ENCODE results near the gene HYAL3. TPM values are rescaled to one million over a fixed set of nuclear protein-coding genes. Genes with fewer than 3 reads are reported as not detected.

HYAL3 gene
- total RNA-seq, 1 experiment from 2014 or later: 10.2 TPM

GRCh38 chr3:50340147-50340447 is 40.9 kb upstream of the HYAL3 start:
- Histone ChIP-seq H3K9me3 (ENCODE audit: insufficient read depth, low read depth) (no peaks in the 10 kb centered on the region), H3K27me3 (ENCODE audit: insufficient read depth, low read depth) (no peaks in the 10 kb centered on the region), H2AFZ (no peak overlapping the region), H3K9me2 (ENCODE audit: insufficient read depth) (no peaks in the 10 kb centered on the region), H3K4me2 (no peak overlapping the region), H3K4me3 (no peak overlapping the region), H4K20me1 (ENCODE audit: insufficient read depth) (no peaks in the 10 kb centered on the region), H3K4me1 (replicated peaks; ENCODE audit: insufficient read depth) (peaks cover 19% of the 10 kb centered on the region), H3F3A (ENCODE audit: insufficient read depth, low read depth) (peaks cover 30% of the 10 kb centered on the region; the same call in 1 of the 2 replicates), H3K36me3 (ENCODE audit: low read depth) (no peaks in the 10 kb centered on the region), H3K79me2 (ENCODE audit: low read depth) (peaks cover 20% of the 10 kb centered on the region), H3K27ac (no peak overlapping the region)
- ChIA-PET POLR2A (ENCODE audit: unreplicated experiment) (interaction anchor here (0.8 kb wide), 1 partner anchor 106 kb away, joined by 3 read pairs; no protein-coding TSS in a partner anchor), CTCF (no interaction called here)
- BruUV-seq (replicated peaks): no TSS peak
- no peak for DNase-seq
- TF ChIP-seq EZH2 (IDR thresholded peaks at IDR 0.05; ENCODE audit: low read depth): no peak
- no peak for TF ChIP-seq CTCF (conservative IDR thresholded peaks at IDR 0.05)
- intact Hi-C loops (cut with micrococcal nuclease; ENCODE audit: unreplicated experiment): no loop called here

GRCh38 chr3:50339485-50340146 is 40.4 kb upstream of the HYAL3 start:
- H3K9me2 ChIP-seq (ENCODE audit: insufficient read depth): no peaks in the 10 kb centered on the region
- peaks cover 24% of the 10 kb centered on the region for H3K4me1 ChIP-seq (replicated peaks; ENCODE audit: insufficient read depth)
- DNase-seq: no peak
- H3F3A ChIP-seq (ENCODE audit: insufficient read depth, low read depth): peaks cover 35% of the 10 kb centered on the region; the same call in 1 of the 2 replicates
- no TSS peak for BruUV-seq (replicated peaks)
- no peak overlapping the region for H2AFZ ChIP-seq
- no peaks in the 10 kb centered on the region for H3K9me3 ChIP-seq (ENCODE audit: insufficient read depth, low read depth)
- CTCF ChIA-PET: no interaction called here
- peaks cover 25% of the 10 kb centered on the region for H3K79me2 ChIP-seq (ENCODE audit: low read depth)
- intact Hi-C loops (cut with micrococcal nuclease; ENCODE audit: unreplicated experiment): loop anchor here (5.0 kb wide), 2 partner anchors 72 to 112 kb away; partner anchors contain the start of gene SEMA3B
- TF ChIP-seq EZH2 (IDR thresholded peaks at IDR 0.05; ENCODE audit: low read depth) (no peak), CTCF (conservative IDR thresholded peaks at IDR 0.05) (no peak)
- no peak overlapping the region for H3K27ac ChIP-seq
- no peaks in the 10 kb centered on the region for H3K27me3 ChIP-seq (ENCODE audit: insufficient read depth, low read depth)
- H3K4me3 ChIP-seq: no peak overlapping the region
- no peak overlapping the region for H3K4me2 ChIP-seq
- H4K20me1 ChIP-seq (ENCODE audit: insufficient read depth): no peaks in the 10 kb centered on the region
- POLR2A ChIA-PET (ENCODE audit: unreplicated experiment): no interaction called here
- no peaks in the 10 kb centered on the region for H3K36me3 ChIP-seq (ENCODE audit: low read depth)

GRCh38 chr3:50338965-50339364 is 39.8 kb upstream of the HYAL3 start:
- Histone ChIP-seq H2AFZ (no peak overlapping the region), H3F3A (ENCODE audit: insufficient read depth, low read depth) (peaks cover 37% of the 10 kb centered on the region; the same call in 1 of the 2 replicates), H3K4me2 (peak overlapping the region; percentile 73), H3K27ac (no peak overlapping the region), H3K9me2 (ENCODE audit: insufficient read depth) (no peaks in the 10 kb centered on the region), H3K4me1 (replicated peaks; ENCODE audit: insufficient read depth) (peaks cover 25% of the 10 kb centered on the region), H4K20me1 (ENCODE audit: insufficient read depth) (no peaks in the 10 kb centered on the region), H3K36me3 (ENCODE audit: low read depth) (no peaks in the 10 kb centered on the region), H3K79me2 (ENCODE audit: low read depth) (peaks cover 32% of the 10 kb centered on the region), H3K27me3 (ENCODE audit: insufficient read depth, low read depth) (no peaks in the 10 kb centered on the region), H3K4me3 (no peak overlapping the region), H3K9me3 (ENCODE audit: insufficient read depth, low read depth) (no peaks in the 10 kb centered on the region)
- intact Hi-C loops (cut with micrococcal nuclease; ENCODE audit: unreplicated experiment): loop anchor here (5.0 kb wide), 2 partner anchors 72 to 112 kb away; partner anchors contain the start of gene SEMA3B
- no TSS peak for BruUV-seq (replicated peaks)
- ChIA-PET CTCF (interaction anchor here (0.7 kb wide), 1 partner anchor 54 kb away, joined by 10 read pairs; no protein-coding TSS in a partner anchor), POLR2A (ENCODE audit: unreplicated experiment) (no interaction called here)
- no peak for DNase-seq
- TF ChIP-seq EZH2 (IDR thresholded peaks at IDR 0.05; ENCODE audit: low read depth) (no peak), CTCF (conservative IDR thresholded peaks at IDR 0.05) (no peak)

Measured in PC-9 (cell line).